Spinal cord (tissue), 10 donors: ENCODE results near the gene BAD. TPM values are rescaled to one million over a fixed set of nuclear protein-coding genes. Genes with fewer than 3 reads are reported as not detected.
A peak's percentile ranks its signal among the peaks of the same experiment; 100 is the strongest.

Source experiments
- DNase-seq, 6 donors: peaks; one replicate each; pipeline versions ENCODE4 v3.0.0 to v3.0.0-alpha.2; 2013 to 2015; ENCODE audit warnings: low spot score in 6 of 6, low read depth in 4 of 6
- H3K27ac ChIP-seq: one replicate; pipeline ENCODE4 v1.5.1; 2013; ENCODE audit warnings: low read depth, low read length, control low read depth
- H3K27me3 ChIP-seq: one replicate; pipeline ENCODE4 v1.6.1; 2013; ENCODE audit warnings: low read length; ENCODE audit not compliant: control insufficient read depth, insufficient read depth
- H3K36me3 ChIP-seq: one replicate; pipeline ENCODE4 v1.6.1; 2013; ENCODE audit warnings: low read length; ENCODE audit not compliant: control insufficient read depth, insufficient read depth
- H3K4me1 ChIP-seq: one replicate; pipeline ENCODE4 v1.6.1; 2013; ENCODE audit warnings: low read length; ENCODE audit not compliant: control insufficient read depth, insufficient read depth
- H3K4me3 ChIP-seq: one replicate; pipeline ENCODE4 v1.5.1; 2013; ENCODE audit warnings: low read depth, low read length, control low read depth
- H3K9me3 ChIP-seq: one replicate; pipeline ENCODE4 v1.6.1; 2013; ENCODE audit warnings: low read length; ENCODE audit not compliant: control insufficient read depth, insufficient read depth
- WGBS: methylation state at CpG from one replicate; pipeline ENCODE4 v1.1.5; 2013; ENCODE audit warnings: missing lambda C conversion rate; ENCODE audit not compliant: insufficient coverage; 5-methylcytosine and 5-hydroxymethylcytosine counted together
- polyA plus RNA-seq, 2 donors: library from polyadenylated mRNA; unstranded; fragments of 120-200 nt; gene quantifications; one replicate each; pipeline ENCODE4 v1.2.1, GENCODE V29; 2013; ENCODE audit not compliant: insufficient read length in 2 of 2
- total RNA-seq, 2 donors: library from RNA; depleted of rRNA in 1 of 2; stranded (reverse); fragments of 120-200 nt in 1 of 2; fragments of >200 nt in 1 of 2; gene quantifications; one replicate each; pipeline versions ENCODE4 v1.2.3 to v1.2.4, GENCODE V29; 2013 to 2014
- donor health status: healthy.

BAD gene
- total and polyA plus RNA-seq, 4 donors = 41.5 to 123 (median 101) TPM

DNA sequence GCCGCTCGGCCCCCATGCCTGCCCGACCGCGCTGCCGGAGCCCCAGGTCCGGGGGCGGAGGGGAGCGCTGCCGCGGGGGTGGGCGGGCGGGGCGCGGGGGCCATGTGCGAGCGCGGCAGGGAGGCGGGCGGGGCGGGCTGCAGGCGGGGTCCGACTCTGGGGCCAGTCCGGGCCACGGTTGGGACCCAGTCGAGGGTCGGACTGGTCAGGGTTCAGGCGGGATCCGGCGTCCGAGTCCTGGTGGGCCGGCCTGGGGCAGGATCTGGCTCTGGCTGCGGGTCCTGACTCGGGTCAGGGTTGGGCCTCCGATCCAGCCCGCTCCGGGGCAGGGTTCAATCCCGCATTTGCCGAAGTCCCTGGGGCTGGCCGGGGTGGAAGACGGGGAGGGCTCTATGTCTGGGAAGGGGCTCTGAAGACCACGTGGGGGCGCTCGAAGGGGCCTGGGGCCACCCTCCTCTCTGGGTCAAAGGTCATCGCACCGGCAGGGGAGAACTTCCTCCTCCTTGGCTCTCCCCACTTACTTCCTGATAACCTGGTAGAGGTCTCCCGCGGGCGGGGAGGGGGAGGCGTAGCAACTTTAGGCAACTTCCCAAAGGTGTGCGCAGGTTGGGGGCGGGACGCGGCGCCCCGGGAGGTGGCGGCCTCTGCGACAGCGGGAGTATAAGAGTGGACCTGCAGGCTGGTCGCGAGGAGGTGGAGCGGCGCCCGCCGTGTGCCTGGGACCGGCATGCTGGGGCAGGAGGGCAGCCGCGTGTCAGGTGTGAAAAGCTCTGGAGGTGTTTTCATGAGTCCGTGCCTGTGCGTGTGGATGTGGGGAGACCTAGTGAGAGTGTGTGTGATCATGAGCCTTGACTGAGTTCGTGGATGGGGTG lies 21.5 kb upstream of the BAD start:
- Histone ChIP-seq H3K4me1 (peaks cover 37% of the 10 kb centered on the region), H3K27ac (peak overlapping the region; percentile 61), H3K36me3 (peaks cover 6% of the 10 kb centered on the region), H3K4me3 (peak overlapping the region; percentile 70), H3K27me3 (peaks cover 14% of the 10 kb centered on the region), H3K9me3 (no peaks in the 10 kb centered on the region)
- WGBS = under 1% methylated on average over 69 of the region's 71 CpGs
- DNase-seq = peak in 2 of 6 donors; percentile 65 to 70

DNA sequence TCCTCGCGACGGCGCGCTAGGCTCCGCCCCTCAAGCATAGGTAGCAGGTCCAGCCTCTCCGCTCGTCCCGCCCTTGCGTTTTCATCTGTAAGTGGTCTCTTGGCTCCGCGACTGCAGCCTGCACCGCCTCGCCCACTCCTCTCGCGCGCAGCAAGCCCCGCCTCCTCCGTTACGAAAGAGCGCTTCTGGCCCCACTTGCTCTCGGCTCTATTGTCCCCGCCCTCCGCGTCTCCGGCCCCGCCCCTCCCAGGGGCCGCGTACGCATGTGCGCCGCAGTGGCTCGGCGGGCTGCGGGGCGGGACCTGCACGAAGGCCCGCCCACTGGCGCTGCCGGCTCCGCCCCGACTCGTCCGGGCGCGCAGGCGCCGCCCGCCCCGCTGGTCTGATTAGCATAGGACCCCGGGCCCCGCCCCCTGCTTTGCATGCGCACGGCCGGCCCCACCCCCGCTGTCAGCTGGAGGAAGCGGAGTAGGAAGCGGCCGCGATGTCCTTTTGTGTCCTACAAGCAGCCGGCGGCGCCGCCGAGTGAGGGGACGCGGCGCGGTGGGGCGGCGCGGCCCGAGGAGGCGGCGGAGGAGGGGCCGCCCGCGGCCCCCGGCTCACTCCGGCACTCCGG lies 20.7 kb upstream of the BAD start, which contains the start of gene ESRRA:
ESRRA (plus strand) TSS at position 450 of the 616 bp plus-strand sequence. CDS start 1,656 bp downstream, outside the sequence.
- Histone ChIP-seq H3K27ac (peak within 1 kb of the TSS; percentile 95), H3K9me3 (no peaks in the 10 kb centered on the region), H3K36me3 (peaks cover 6% of the 10 kb centered on the region), H3K4me3 (peak within 1 kb of the TSS; percentile 77), H3K27me3 (peaks cover 22% of the 10 kb centered on the region), H3K4me1 (peaks cover 44% of the 10 kb centered on the region)
- under 1% methylated on average over 81 of the region's 81 CpGs for WGBS
- peak; percentile 91 to 99 (median 95) for DNase-seq

DNA sequence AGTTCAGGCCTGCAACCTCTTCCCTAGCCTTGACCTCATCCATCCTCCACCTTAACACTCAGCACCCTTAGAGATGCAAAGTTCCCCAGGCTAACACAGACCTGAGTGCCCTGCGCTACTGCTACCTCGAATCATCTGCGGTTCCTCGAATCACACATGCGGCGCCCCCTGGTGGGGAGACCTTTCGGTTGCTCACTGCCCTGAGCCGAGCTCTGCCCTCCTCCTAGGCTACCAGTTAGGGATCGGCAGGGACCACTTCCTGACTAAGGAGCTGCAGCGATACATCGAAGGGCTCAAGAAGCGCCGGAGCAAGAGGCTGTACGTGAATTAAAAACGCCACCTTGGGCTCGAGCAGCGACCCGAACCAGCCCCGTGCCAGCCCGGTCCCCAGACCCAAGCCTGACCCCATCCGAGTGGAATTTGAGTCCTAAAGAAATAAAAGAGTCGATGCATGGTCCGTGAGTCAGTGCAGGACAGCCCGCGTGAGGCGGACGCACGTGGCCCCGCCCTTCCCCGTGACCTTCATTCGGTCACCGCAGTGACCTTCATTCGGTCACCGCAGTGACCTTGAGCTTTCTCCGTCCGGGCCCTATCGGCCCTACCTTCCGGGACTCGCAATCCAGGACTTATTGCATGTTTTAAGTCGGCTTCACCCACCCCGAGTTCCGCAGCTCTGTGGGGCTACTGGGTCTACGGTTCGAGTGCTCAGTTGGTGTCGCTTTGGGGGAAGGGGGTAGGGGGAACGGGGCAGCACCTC lies 20.0 kb upstream of the BAD start:
- Histone ChIP-seq H3K36me3 (peaks cover 6% of the 10 kb centered on the region), H3K27me3 (peaks cover 29% of the 10 kb centered on the region), H3K9me3 (no peaks in the 10 kb centered on the region), H3K4me3 (peak overlapping the region; percentile 77), H3K4me1 (peaks cover 51% of the 10 kb centered on the region), H3K27ac (peak overlapping the region; percentile 95)
- under 1% methylated on average over 39 of the region's 46 CpGs for WGBS
- DNase-seq = peak in 4 of 6 donors; percentile 63 to 93 (median 82)

DNA sequence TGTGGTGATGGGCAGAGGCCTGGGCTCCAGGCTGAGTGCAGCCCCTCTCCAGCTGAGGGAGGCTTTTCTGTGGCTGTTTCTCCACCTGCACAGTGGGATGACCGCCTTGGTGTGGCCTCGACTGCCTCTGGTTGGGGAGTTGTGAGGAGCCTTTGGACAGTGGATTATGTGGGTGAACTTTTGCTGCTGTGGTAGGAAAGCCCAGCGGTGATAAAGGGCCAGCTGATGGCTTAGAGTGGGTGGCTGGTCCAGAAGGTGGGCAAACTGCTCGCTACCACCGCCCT lies 19.5 kb upstream of the BAD start:
- WGBS = 29% methylated on average over 4 of the region's 5 CpGs
- Histone ChIP-seq H3K9me3 (no peaks in the 10 kb centered on the region), H3K27ac (peak overlapping the region; percentile 95)

DNA sequence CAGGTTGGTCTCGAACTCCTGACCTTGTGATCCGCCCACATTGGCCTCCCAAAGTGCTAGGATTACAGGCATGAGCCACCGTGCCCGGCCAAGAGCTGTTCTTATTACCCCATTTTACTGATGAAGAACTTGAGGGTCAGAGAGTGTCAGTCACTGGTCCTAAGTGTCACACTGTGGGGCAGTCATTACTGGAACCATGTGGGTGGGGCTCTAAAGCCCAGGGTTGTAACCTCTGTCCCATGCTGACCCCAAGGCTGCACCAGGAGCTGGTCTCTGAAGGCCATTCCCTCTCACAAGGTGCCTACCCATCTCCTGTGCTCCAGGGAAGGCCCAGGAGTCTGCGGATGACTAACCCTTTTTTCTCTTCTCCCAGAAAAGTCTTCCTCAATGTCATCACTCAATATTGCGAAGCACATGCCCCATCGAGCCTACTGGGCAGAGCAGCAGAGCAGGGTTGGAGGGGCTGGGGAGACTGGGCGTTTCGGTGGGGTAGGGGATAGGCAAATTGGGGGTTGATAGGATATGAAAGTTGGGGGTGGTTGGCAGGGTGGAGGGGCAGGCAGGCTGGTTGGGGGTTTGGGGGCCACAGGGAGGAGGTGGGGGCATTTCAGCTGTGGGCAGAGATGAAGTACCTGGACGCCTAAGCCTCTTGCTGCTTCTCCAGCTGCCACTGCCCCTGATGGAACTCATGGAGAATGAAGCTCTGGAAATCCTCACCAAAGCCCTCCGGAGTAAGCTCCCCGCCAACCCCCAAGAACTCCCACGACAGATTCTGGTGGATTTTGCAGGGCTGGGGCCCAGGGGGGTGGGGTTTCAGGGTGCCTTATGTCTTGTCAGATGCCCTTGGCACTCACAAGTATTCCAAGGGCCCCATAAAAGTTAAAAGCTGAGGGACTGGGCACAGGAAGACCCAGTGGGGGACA lies 18.9 kb upstream of the BAD start:
- H3K9me3 ChIP-seq = no peaks in the 10 kb centered on the region
- H3K27me3 ChIP-seq = peaks cover 40% of the 10 kb centered on the region
- DNase-seq = no peak
- WGBS = 87% methylated on average over 7 of the region's 13 CpGs
- H3K4me3 ChIP-seq = no peak overlapping the region
- peaks cover 6% of the 10 kb centered on the region for H3K36me3 ChIP-seq
- peaks cover 60% of the 10 kb centered on the region for H3K4me1 ChIP-seq
- H3K27ac ChIP-seq = no peak overlapping the region

More for the DNA sequence above, 19.5 kb upstream of the BAD start:
- Histone ChIP-seq H3K27me3 (peaks cover 34% of the 10 kb centered on the region), H3K4me3 (peak overlapping the region; percentile 77), H3K36me3 (peaks cover 6% of the 10 kb centered on the region), H3K4me1 (peaks cover 56% of the 10 kb centered on the region)
- no peak for DNase-seq

DNA sequence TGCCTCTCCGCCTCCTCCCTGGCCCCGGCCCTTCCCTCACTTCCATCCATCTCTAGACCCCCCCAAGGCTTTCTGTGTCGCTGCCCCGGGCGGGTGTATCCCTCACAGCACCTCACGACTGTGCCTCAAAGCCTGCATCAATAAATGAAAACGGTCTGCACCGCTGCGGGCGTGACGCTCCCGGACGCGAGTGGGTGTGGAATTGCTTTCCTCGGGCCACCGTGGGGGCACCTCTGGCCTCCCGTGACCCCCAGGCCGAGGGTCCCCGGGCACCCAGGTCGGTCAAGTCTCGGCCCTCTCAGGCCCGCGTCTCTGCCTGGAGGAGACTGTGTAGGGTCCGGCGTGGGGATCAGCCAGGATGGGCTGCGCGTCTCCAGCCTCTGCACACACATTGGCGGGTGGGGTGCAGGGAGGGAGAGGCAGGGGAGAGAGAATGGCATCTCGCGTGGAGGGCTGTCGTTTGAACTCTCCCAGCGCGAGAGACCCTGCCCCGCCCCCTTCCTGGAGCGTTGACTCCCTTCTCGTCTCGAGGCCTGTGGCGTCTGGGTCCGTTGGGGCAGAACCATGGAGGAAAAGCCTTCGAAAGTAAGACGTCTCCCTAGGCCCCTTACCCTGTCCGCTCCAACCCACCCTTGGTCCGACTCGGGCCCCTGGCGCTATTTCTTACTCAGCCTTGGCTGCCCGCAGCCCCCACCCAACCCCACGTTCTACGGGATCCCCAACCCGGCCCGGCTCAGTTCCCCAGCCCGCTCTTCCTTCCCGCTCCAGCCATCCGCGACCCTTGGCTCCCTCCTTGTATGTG lies 15.6 kb upstream of the BAD start, which contains the start of gene CATSPERZ:
CATSPERZ (plus strand) TSS at position 512 of the 802 bp plus-strand sequence; CDS start at position 565, 53 bp downstream.
- 15% methylated on average over 52 of the region's 54 CpGs for WGBS
- H3K36me3 ChIP-seq = peaks cover 8% of the 10 kb centered on the region
- peaks cover 57% of the 10 kb centered on the region for H3K4me1 ChIP-seq
- H3K9me3 ChIP-seq = no peaks in the 10 kb centered on the region
- no peak within 1 kb of the TSS for H3K4me3 ChIP-seq
- H3K27me3 ChIP-seq = peaks cover 73% of the 10 kb centered on the region
- no peak within 1 kb of the TSS for H3K27ac ChIP-seq
- DNase-seq = peak in 1 of 6 donors; percentile 23

DNA sequence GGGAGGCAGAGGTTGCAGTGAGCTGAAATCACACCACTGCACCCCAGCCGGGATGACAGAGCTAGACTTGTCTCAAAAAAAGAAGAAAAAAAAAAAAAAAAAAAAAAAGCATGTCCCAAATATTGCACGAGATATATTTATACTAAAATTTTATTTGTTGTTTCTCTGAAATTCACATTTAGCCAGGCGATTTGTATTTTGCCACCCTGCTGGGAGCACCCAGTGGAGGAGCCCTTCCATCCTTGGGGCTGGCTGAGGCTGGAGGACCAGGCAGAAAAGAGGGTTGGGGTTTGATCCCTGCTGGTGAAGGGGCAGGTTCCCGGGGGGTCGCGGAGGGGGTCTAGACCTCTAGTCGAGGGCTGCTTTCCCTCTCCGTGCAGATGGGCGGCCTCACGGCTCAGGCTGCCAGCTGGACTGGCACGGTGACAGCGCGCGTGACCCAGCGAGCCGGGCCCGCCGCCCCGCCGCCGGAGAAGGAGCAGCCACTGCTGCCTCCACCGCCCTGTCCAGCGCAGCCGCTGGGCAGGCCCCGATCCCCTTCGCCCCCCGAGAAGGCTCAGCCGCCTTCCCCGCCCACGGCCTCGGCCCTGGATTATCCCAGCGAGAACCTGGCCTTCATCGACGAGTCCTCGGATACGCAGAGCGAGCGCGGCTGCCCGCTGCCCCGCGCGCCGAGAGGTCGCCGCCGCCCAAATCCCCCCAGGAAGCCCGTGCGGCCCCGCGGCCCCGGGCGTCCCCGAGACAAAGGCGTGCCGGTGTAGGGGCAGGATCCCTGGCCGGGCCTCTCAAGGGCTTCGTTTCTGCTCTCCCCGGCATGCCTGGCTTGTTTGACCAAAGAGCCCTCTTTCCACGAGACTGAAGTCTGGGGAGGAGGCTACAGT lies 14.7 kb upstream of the BAD start:
- H3K27ac ChIP-seq = no peak overlapping the region
- 10% methylated on average over 58 of the region's 60 CpGs for WGBS
- DNase-seq = peak in 2 of 6 donors; percentile 43 to 78

More for the DNA sequence above, 14.7 kb upstream of the BAD start:
- H3K9me3 ChIP-seq = no peaks in the 10 kb centered on the region
- H3K4me3 ChIP-seq = no peak overlapping the region
- H3K4me1 ChIP-seq = peaks cover 58% of the 10 kb centered on the region
- H3K36me3 ChIP-seq = peaks cover 8% of the 10 kb centered on the region
- peaks cover 77% of the 10 kb centered on the region for H3K27me3 ChIP-seq
